HepG2 (cell line): Measurements from ENCODE around the gene NOL4L. TPM values are rescaled to one million over a fixed set of nuclear protein-coding genes. Genes with fewer than 3 reads are reported as not detected.

Source experiments
- CCAR2 ChIP-seq: fragments of 200-400 bp; formaldehyde crosslinking; optimal IDR thresholded peaks from 2 replicates; pipeline ENCODE3; 2018; ENCODE audit warnings: low read depth, mild to moderate bottlenecking, low read length, moderate library complexity
- CERS6 ChIP-seq: sonication (generic); formaldehyde crosslinking; IDR thresholded peaks from 2 replicates; pipeline ENCODE4 v1.5.0; 2020; ENCODE audit warnings: missing genetic modification reagents
- DZIP1 ChIP-seq: sonication (generic); formaldehyde crosslinking; IDR thresholded peaks from 2 replicates; pipeline ENCODE4 v1.5.0; 2020; ENCODE audit warnings: mild to moderate bottlenecking, missing genetic modification reagents
- KLF6 ChIP-seq: IDR thresholded peaks from 2 replicates; pipeline ENCODE4 v1.8.0; 2016; ENCODE audit warnings: missing biosample characterization, missing genetic modification reagents
- NCOR1 ChIP-seq: fragments of 200-600 bp; sonication (generic); IDR thresholded peaks from 2 replicates; pipeline ENCODE4 v1.7.0; 2017; ENCODE audit warnings: antibody characterized with exemption, low read length, borderline replicate concordance
- NFYC ChIP-seq: IDR thresholded peaks from 2 replicates; pipeline ENCODE4 v1.6.1; 2016; ENCODE audit warnings: missing genetic modification reagents, missing compliant biosample characterization
- PAF1 ChIP-seq: IDR thresholded peaks from 2 replicates; pipeline ENCODE4 v1.6.1; 2016; ENCODE audit warnings: missing genetic modification reagents, missing compliant biosample characterization
- RAD21 ChIP-seq: fragments of 450-650 bp; formaldehyde crosslinking; IDR thresholded peaks from 2 replicates; pipeline ENCODE4 v1.5.0; 2020; ENCODE audit warnings: mild to moderate bottlenecking
- RARG ChIP-seq: sonication (generic); formaldehyde crosslinking; IDR thresholded peaks from 2 replicates; pipeline ENCODE4 v1.4.0; 2020; ENCODE audit warnings: low read depth, mild to moderate bottlenecking, missing genetic modification reagents
- SIN3A ChIP-seq: IDR thresholded peaks from 2 replicates; pipeline ENCODE4 v1.6.1; 2011; ENCODE audit warnings: low read depth, mild to moderate bottlenecking, control low read depth, low read length, borderline replicate concordance
- STAT5B ChIP-seq: sonication (generic); formaldehyde crosslinking; IDR thresholded peaks from 2 replicates; pipeline ENCODE4 v1.4.0; 2020; ENCODE audit warnings: missing genetic modification reagents
- SYNCRIP ChIP-seq: fragments of 200-400 bp; formaldehyde crosslinking; IDR thresholded peaks from 2 replicates; pipeline ENCODE4 v1.6.1; 2018; ENCODE audit warnings: mild to moderate bottlenecking, low read depth, low read length; ENCODE audit not compliant: insufficient read depth
- TMF1 ChIP-seq: sonication (generic); formaldehyde crosslinking; IDR thresholded peaks from 2 replicates; pipeline ENCODE4 v1.8.1; 2022; ENCODE audit warnings: low read depth, missing genetic modification reagents
- ZBTB21 ChIP-seq: sonication (generic); formaldehyde crosslinking; IDR thresholded peaks from 2 replicates; pipeline ENCODE4 v1.4.0; 2020; ENCODE audit warnings: missing genetic modification reagents
- ZBTB25 ChIP-seq: IDR thresholded peaks from 2 replicates; pipeline ENCODE4 v1.6.1; 2018; ENCODE audit warnings: missing genetic modification reagents
- ZNF136 ChIP-seq: sonication (generic); formaldehyde crosslinking; IDR thresholded peaks from 2 replicates; pipeline ENCODE4 v1.8.1; 2022; ENCODE audit warnings: low read depth, mild to moderate bottlenecking, moderate library complexity, missing genetic modification reagents
- ZNF230 ChIP-seq: sonication (generic); formaldehyde crosslinking; IDR thresholded peaks from 2 replicates; pipeline ENCODE4 v1.4.0; 2020; ENCODE audit warnings: mild to moderate bottlenecking, missing genetic modification reagents
- ZNF552 ChIP-seq: sonication (generic); formaldehyde crosslinking; IDR thresholded peaks from 2 replicates; pipeline ENCODE4 v1.9.0; 2022; ENCODE audit warnings: missing genetic modification reagents, mild to moderate bottlenecking, borderline replicate concordance
- ZNF558 ChIP-seq: sonication (generic); formaldehyde crosslinking; IDR thresholded peaks from 2 replicates; pipeline ENCODE4 v1.9.0; 2022; ENCODE audit warnings: mild to moderate bottlenecking, missing genetic modification reagents, borderline replicate concordance
- ZNF605 ChIP-seq: sonication (generic); formaldehyde crosslinking; IDR thresholded peaks from 2 replicates; pipeline ENCODE4 v1.8.0; 2022; ENCODE audit warnings: mild to moderate bottlenecking, missing genetic modification reagents
- ZNF619 ChIP-seq: sonication (generic); formaldehyde crosslinking; IDR thresholded peaks from 2 replicates; pipeline ENCODE4 v1.4.0; 2020; ENCODE audit warnings: mild to moderate bottlenecking, missing genetic modification reagents
- ZNF773 ChIP-seq: sonication (generic); formaldehyde crosslinking; IDR thresholded peaks from 2 replicates; pipeline ENCODE4 v1.4.0; 2020; ENCODE audit warnings: missing genetic modification reagents, borderline replicate concordance
- ZUFSP ChIP-seq: sonication (generic); formaldehyde crosslinking; IDR thresholded peaks from 2 replicates; pipeline ENCODE4 v1.9.0; 2021; ENCODE audit warnings: missing genetic modification reagents, mild to moderate bottlenecking, borderline replicate concordance
- polyA plus RNA-seq, 8 experiments: library from polyadenylated mRNA; depleted of rRNA in 3 of 8; stranded (reverse) in 7 of 8; unstranded in 1 of 8; fragments of >200 nt; fragmentation: Illumina TruSeq in 4 of 8; extraction: Trizol in 4 of 8; gene quantifications; 2 replicates each; pipeline versions ENCODE4 v1.2.1 to v1.2.3, GENCODE V29; 2011 to 2016; ENCODE audit warnings: low read depth in 4 of 8, missing spikeins in 1 of 8, mixed read lengths in 1 of 8; ENCODE audit not compliant: insufficient read depth in 1 of 8
- total RNA-seq, 5 experiments: library from RNA; depleted of rRNA; stranded (reverse); fragments of >200 nt; fragmentation: Illumina TruSeq; extraction: Trizol; gene quantifications; 2 replicates each; pipeline ENCODE4 v1.2.3, GENCODE V29; 2016; ENCODE audit warnings: low read depth in 1 of 5

Gene NOL4L
- total and polyA plus RNA-seq, 2 of the 13 experiments (the other 11 are each of a cell fraction or from before 2014, with no cell fraction given) = 16.6 to 35.4 TPM

GRCh38 chr20:32484958-32485769 is 100.0 kb downstream of the NOL4L start (continued):
- TF ChIP-seq SYNCRIP (no peak), ZBTB25 (CRISPR knock-in tag) (peak; percentile 56), TMF1 (CRISPR knock-in tag) (no peak), ZNF619 (CRISPR knock-in tag) (no peak), ZNF230 (CRISPR knock-in tag) (no peak), SIN3A (peak; percentile 63; the same call in 1 of the 2 replicates), ZNF558 (CRISPR knock-in tag) (no peak), CCAR2 (peak; percentile 24), DZIP1 (CRISPR knock-in tag) (no peak), ZNF552 (CRISPR knock-in tag) (0 out of 2 replicates have a peak, but pooled peaks have one; percentile 14), RARG (CRISPR knock-in tag) (no peak), ZUFSP (CRISPR knock-in tag) (no peak), STAT5B (CRISPR knock-in tag) (peak; percentile 22; the same call in 1 of the 2 replicates), KLF6 (CRISPR knock-in tag) (peak; percentile 56), PAF1 (no peak), ZNF605 (CRISPR knock-in tag) (peak; percentile 48), ZNF136 (CRISPR knock-in tag) (peak; percentile 21; the same call in 1 of the 2 replicates), RAD21 (CRISPR knock-in tag) (peak; percentile 73), NFYC (CRISPR knock-in tag) (no peak; the same call in 1 of the 2 replicates), ZBTB21 (CRISPR knock-in tag) (no peak), NCOR1 (no peak), ZNF773 (CRISPR knock-in tag) (no peak), CERS6 (CRISPR knock-in tag) (no peak)
